Endodermal cell (in vitro differentiated cells): ENCODE results near the gene ZFYVE21. TPM values are rescaled to one million over a fixed set of nuclear protein-coding genes. Genes with fewer than 3 reads are reported as not detected.

Source experiments
- DNase-seq: peaks from one replicate; pipeline ENCODE4 v3.0.0-alpha.2; 2017
- H3K27ac ChIP-seq: 2 replicates; pipeline ENCODE4 v1.5.1; 2013; ENCODE audit warnings: mild to moderate bottlenecking, low read depth, low read length, moderate library complexity
- H3K27me3 ChIP-seq: 2 replicates; pipeline ENCODE4 v1.6.1; 2013; ENCODE audit warnings: mild to moderate bottlenecking, low read length, moderate library complexity; ENCODE audit not compliant: insufficient read depth, control insufficient read depth, poor library complexity, severe bottlenecking
- H3K36me3 ChIP-seq: 2 replicates; pipeline ENCODE4 v1.7.0; 2013; ENCODE audit warnings: mild to moderate bottlenecking, low read length, moderate library complexity; ENCODE audit not compliant: control insufficient read depth, insufficient read depth
- H3K4me1 ChIP-seq: one replicate; pipeline ENCODE4 v1.7.0; 2013; ENCODE audit warnings: low read length; ENCODE audit not compliant: control insufficient read depth, insufficient read depth
- H3K4me3 ChIP-seq: 2 replicates; pipeline ENCODE4 v1.5.1; 2013; ENCODE audit warnings: mild to moderate bottlenecking, low read length, moderate library complexity
- H3K9ac ChIP-seq: 2 replicates; pipeline ENCODE4 v1.6.1; 2013; ENCODE audit warnings: mild to moderate bottlenecking, low read length, moderate library complexity; ENCODE audit not compliant: poor library complexity, severe bottlenecking; ENCODE audit errors: extremely low read depth
- H3K9me3 ChIP-seq: 2 replicates; pipeline ENCODE4 v1.6.1; 2013; ENCODE audit warnings: mild to moderate bottlenecking, low read length, moderate library complexity; ENCODE audit not compliant: control insufficient read depth
- H3K27ac Mint-ChIP-seq: 2 replicates; pipeline ENCODE4 v1.8.0; 2020; ENCODE audit warnings: mixed read lengths
- H3K27me3 Mint-ChIP-seq: 2 replicates; pipeline ENCODE4 v1.8.0; 2021; ENCODE audit warnings: mild to moderate bottlenecking, mixed read lengths; ENCODE audit not compliant: insufficient read depth
- H3K36me3 Mint-ChIP-seq: 2 replicates; pipeline ENCODE4 v1.8.0; 2020; ENCODE audit warnings: low read depth, mixed read lengths
- H3K4me1 Mint-ChIP-seq: 2 replicates; pipeline ENCODE4 v1.8.0; 2020; ENCODE audit warnings: mixed read lengths
- H3K4me3 Mint-ChIP-seq: 2 replicates; pipeline ENCODE4 v1.8.0; 2020; ENCODE audit warnings: mild to moderate bottlenecking, moderate library complexity, mixed read lengths
- H3K9me3 Mint-ChIP-seq: 2 replicates; pipeline ENCODE4 v1.8.0; 2020; ENCODE audit warnings: mild to moderate bottlenecking, mixed read lengths
- CTCF ChIP-seq: fragments of 200-600 bp; sonication (generic); conservative IDR thresholded peaks from 2 replicates; pipeline ENCODE4 v1.5.0; 2021; ENCODE audit warnings: antibody characterized with exemption, mild to moderate bottlenecking
- WGBS, 2 experiments: methylation state at CpG; one replicate each; pipeline versions ENCODE4 v1.1.5 to v1.1.7; 2013; ENCODE audit warnings: missing lambda C conversion rate in 2 of 2, mixed read lengths in 1 of 2; ENCODE audit not compliant: insufficient coverage in 1 of 2, insufficient read length in 1 of 2; 5-methylcytosine and 5-hydroxymethylcytosine counted together
- total RNA-seq, 2 donors: library from RNA; stranded (reverse); fragmentation: NEBNext Ultra II Directional in 1 of 2; extraction: Animal tissue kit (Norgen Biotek cat#: 25700) in 1 of 2; gene quantifications; 2 replicates in 1 of 2; 3 replicates in 1 of 2; pipeline ENCODE4 v1.2.1, GENCODE V29; 2021

The ZFYVE21 gene
- total RNA-seq, 2 donors from 2014 or later, result 42.5 to 55.6 TPM

GRCh38 chr14:103729496-103730448 is 14.2 kb downstream of the ZFYVE21 start:
- Mint-ChIP-seq H3K4me3 (no peak overlapping the region), H3K27ac (peak overlapping the region; percentile 39), H3K9me3 (no peaks in the 10 kb centered on the region), H3K27me3 (no peaks in the 10 kb centered on the region), H3K36me3 (peaks cover 32% of the 10 kb centered on the region), H3K4me1 (peaks cover 16% of the 10 kb centered on the region)
- Histone ChIP-seq H3K4me1 (peaks cover 11% of the 10 kb centered on the region), H3K4me3 (no peak overlapping the region), H3K27ac (no peak overlapping the region), H3K9me3 (no peaks in the 10 kb centered on the region), H3K27me3 (no peaks in the 10 kb centered on the region), H3K36me3 (peaks cover 50% of the 10 kb centered on the region), H3K9ac (no peak overlapping the region)
- peak; percentile 47 for TF ChIP-seq CTCF
- DNase-seq, result no peak
- 93 to 94% methylated on average over 16 to 24 of the region's 24 CpGs for WGBS, 2 experiments

GRCh38 chr14:103730490-103731035 is 15.0 kb downstream of the ZFYVE21 start:
- DNase-seq, result no peak
- Mint-ChIP-seq H3K9me3 (no peaks in the 10 kb centered on the region), H3K27ac (peak overlapping the region; percentile 39), H3K4me3 (no peak overlapping the region), H3K36me3 (peaks cover 32% of the 10 kb centered on the region), H3K27me3 (no peaks in the 10 kb centered on the region), H3K4me1 (peaks cover 16% of the 10 kb centered on the region)
- peaks cover 50% of the 10 kb centered on the region for H3K36me3 ChIP-seq
- 92 to 93% methylated on average over 9 to 15 of the region's 15 CpGs for WGBS, 2 experiments
- H3K4me1 ChIP-seq, result peaks cover 11% of the 10 kb centered on the region
- no peak overlapping the region for H3K27ac ChIP-seq
- no peak overlapping the region for H3K4me3 ChIP-seq
- peak; percentile 42 for TF ChIP-seq CTCF
- no peak overlapping the region for H3K9ac ChIP-seq
- H3K9me3 ChIP-seq, result no peaks in the 10 kb centered on the region
- no peaks in the 10 kb centered on the region for H3K27me3 ChIP-seq

GRCh38 chr14:103731481-103731880 is 15.9 kb downstream of the ZFYVE21 start:
- H3K36me3 Mint-ChIP-seq, result peaks cover 32% of the 10 kb centered on the region
- no peak overlapping the region for H3K27ac Mint-ChIP-seq
- H3K27me3 Mint-ChIP-seq, result no peaks in the 10 kb centered on the region
- no peak overlapping the region for H3K9ac ChIP-seq
- 97 to 98% methylated on average over 12 to 15 of the region's 15 CpGs for WGBS, 2 experiments
- TF ChIP-seq CTCF, result no peak
- H3K4me1 Mint-ChIP-seq, result peaks cover 16% of the 10 kb centered on the region
- no peak overlapping the region for H3K4me3 Mint-ChIP-seq
- peaks cover 46% of the 10 kb centered on the region for H3K36me3 ChIP-seq
- H3K27me3 ChIP-seq, result no peaks in the 10 kb centered on the region
- DNase-seq, result no peak
- no peaks in the 10 kb centered on the region for H3K9me3 Mint-ChIP-seq
- H3K27ac ChIP-seq, result no peak overlapping the region
- H3K4me1 ChIP-seq, result peaks cover 11% of the 10 kb centered on the region
- no peaks in the 10 kb centered on the region for H3K9me3 ChIP-seq
- no peak overlapping the region for H3K4me3 ChIP-seq
